ENCODE data around the gene METTL9.
"Not testable (repeated sequence)": the region's sequence is repeated elsewhere in the genome, so short reads cannot be mapped to it uniquely, and the experiment has no call there.

The METTL9 gene

GRCh38 chr16:21599122-21600030 is at the start of gene METTL9:
Gene METTL9 (plus strand): TSS chr16:21599577. CDS start chr16:21599734, 157 bp downstream.
- peak; percentile 97 for DNase-seq

- not testable (repeated sequence) for DNase-seq
These were observed 49.4 kb upstream of the METTL9 start for GRCh38 chr16:21549975-21550374.

DNA sequence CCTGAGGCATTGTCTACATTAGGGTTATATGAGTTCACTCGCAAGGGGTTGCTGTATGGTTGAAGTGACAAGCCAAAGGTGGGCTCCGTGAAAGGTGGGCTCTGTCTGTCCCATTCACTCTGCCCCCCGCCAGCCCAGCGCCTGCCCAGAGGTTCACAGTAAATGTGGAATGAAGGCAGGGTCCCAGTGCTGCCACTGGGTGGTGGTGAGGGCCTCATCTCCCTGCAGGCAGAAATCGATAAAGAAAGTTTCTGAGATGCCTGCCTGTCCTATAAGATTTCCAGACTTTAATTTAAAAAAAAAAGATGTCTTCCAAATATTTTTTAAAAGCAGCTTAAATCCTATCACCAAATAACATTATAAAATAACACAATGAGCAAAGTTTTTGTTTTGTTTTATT is 48.9 kb upstream of the METTL9 start:
- DNase-seq = not testable (repeated sequence)

GRCh38 chr16:21551076-21551475 is 48.3 kb upstream of the METTL9 start:
- not testable (repeated sequence) for DNase-seq

DNA sequence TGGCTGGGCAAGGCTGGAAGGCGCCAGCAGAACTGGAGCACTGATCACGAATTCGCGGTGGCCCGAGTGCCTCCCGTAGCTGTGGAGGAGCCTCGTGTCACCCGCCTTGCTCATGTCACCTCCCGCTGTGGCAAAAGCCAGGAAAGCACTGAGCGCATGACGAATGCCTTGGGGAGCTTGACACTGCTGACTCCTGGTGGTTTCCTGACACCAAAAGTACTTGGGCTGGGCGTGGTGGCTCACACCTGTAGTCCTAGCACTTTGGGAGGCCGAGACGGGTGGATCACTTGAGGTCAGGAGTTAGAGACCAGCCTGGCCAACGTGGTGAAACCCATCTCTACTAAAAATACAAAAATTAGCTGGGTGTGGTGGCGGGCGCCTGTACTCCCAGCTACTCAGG is 47.8 kb upstream of the METTL9 start:
- not testable (repeated sequence) for DNase-seq

GRCh38 chr16:21553481-21554296 is 45.7 kb upstream of the METTL9 start:
- not testable (repeated sequence) for DNase-seq

DNA sequence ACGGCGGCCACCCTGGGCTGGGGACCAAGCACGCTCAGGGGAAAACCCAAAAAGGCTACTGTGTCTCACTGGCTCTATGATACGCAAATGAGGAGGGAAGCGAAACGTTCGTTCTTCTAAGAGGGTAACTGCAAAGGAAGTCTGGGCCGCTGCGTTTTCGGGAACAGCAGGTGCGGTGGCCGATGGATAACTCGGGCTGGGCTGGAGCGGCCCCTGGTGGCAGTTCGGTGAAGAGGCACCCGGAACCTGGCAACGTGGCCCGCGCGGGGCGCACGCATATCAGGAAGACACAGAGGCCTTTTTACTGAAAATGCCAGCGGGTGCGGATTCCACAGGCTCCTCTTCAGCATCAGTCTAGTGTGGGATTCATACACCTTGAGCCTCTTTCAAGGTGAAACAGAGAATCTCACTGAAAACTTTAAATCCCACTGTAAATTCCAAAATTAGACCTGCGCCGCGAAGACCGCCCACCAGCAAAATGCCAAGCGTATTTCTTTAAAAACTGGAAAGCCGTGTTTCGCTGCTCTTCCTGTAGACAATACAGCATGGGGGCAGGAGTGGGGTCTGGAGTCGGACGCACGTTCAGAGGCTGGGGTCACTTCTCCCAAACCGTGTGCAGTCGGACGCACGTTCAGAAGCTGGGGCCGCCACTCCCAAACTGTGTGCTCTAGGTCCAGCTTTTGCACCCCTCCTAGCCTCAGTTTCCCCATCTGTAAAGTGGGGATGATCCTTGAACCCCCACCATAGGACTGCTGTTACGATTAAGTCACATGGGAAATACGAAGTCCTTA is 44.4 kb upstream of the METTL9 start:
- DNase-seq = peak; percentile 87

DNA sequence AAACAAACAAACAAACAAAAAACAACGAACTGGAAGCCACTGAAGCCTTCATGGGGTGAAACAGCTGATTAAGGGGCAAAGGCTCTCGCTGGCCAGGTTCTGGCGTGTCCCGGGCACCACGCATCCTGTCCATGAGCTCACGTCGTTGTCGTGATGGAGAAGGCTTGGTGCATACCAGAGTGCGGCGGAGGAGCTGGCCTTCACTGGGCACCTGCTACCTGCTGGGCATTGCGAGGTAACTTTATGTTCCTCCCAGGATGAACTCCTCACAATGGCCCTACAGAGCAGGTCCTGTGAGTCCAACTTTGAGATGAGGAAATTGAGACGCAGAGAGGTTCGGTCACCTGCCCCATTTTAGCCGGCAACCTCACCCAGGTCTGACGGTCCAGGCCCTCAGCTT is 43.8 kb upstream of the METTL9 start:
- not testable (repeated sequence) for DNase-seq

GRCh38 chr16:21556026-21556595 is 43.3 kb upstream of the METTL9 start:
- not testable (repeated sequence) for DNase-seq

DNA sequence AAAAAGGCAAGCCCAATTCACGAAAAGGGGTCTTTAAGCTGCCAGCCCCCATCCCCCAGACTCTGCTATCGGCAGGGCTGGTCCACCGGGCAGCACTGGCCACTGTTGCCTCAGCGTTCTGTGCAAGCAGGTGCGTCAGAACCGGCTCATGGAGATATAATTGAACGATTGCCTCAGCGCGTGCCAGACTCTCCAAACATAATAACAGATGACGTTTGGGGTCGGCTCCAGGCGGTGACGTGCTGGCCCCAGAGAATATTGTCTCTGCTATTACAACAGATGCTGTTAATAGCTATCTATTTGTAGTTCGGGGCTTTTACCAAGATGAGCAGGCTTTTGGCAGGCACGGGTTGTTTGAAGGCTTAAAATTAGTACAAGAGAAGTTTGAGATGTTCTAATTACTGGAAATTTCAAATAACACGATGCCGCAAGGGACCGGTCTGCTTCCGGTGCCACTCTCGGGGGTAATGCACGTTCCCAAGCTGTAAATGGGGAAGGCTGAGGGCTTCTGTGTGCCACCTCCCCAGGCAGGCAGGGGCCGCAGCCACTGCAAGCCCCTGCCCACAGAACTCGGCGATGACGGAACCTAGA is 42.6 kb upstream of the METTL9 start:
- peak; percentile 79 for DNase-seq

DNA sequence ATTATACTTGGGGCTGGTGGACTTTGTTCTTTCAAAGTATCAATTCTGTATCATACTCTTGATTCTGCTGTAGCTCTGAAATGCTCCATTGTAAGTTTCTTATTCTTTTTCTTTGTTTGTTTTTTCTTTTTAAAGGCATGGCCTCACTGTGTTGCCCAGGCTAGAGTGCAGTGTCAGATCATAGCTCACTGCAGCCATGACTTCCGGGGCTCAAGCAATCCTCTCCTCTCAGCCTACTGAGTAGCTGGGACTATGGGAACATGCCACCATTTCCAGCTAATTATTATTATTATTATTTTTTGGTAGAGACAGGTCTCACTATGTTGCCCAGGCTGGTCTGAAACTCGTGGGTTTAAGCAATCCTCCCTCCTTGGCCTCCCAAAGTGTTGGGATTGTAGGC is 38.9 kb upstream of the METTL9 start:
- no peak for DNase-seq

DNA sequence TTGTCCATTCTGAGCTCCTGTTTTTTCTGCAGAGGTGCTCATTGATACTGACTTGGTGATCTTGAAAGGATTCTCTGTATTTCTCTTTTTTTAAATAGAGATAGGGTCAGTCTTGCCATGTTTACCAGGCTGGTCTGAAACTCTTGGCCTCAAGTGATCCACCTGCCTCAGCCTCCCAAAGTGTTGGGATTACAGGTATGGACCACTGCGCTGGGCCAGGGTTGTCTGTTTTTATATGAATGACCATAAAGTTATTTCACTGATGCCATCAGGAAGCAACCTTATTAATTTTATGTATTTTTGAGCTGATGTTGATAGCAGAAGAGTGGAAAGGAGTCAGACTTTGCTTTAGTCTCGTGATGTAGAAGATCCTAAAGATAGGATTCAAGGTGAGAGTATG is 35.7 kb upstream of the METTL9 start:
- DNase-seq = no peak

GRCh38 chr16:21564367-21564766 is 35.0 kb upstream of the METTL9 start:
- not testable (repeated sequence) for DNase-seq

DNA sequence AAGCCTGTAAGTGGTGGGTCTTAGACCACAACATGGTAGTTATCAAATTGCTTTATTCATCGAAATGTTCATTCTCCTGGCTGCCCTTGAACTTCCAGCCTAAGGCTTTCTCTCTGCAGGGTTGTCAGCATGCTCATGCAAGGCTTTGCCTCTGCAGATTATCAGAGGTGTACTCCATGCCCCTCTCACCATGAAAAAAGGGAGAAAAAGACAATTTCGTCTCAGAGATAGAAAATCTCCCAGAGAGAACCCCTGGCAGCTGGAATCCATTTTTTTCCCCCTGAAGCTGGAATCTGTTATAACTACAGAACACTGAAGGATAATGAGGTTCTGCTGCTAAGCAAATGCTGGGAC is 33.9 kb upstream of the METTL9 start:
- DNase-seq = peak; percentile 71

DNA sequence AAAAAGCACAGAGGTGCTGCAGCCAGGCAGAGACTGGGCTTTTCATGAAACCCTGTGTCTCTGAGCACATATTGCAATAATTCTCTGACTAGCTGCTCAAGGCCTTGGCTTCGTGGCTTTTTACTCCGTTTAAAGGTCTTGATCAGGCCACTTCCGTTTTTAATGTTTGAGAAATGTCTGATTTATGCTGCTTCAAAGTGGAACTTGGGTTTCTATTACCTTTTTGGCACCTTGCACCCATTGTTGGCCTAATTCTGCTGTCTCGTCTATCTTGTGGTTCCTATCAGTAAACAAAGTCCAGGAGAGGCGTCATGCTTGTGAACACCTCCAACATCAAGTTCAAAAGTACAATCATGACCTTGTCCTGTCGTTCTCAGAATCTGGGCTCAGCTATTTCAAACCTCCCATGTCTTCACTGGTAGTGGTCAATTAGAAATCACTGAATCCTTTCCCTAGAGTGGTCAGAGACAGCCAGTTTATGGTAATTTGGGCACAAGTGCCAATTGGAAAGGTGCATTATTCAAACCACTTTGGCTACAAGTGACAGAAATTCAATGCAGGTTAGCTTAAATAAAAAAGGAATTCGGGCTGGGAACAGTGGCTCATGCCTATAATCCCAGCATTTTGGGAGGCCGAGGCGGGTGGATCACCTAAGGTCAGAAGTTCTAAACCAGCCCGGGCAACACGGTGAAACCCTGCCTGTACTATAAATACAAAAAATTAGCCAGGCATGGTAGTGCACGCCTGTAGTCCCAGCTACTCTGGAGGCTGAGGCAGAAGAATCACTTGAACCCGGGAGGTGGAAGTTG is 33.3 kb upstream of the METTL9 start:
- DNase-seq = no peak

DNA sequence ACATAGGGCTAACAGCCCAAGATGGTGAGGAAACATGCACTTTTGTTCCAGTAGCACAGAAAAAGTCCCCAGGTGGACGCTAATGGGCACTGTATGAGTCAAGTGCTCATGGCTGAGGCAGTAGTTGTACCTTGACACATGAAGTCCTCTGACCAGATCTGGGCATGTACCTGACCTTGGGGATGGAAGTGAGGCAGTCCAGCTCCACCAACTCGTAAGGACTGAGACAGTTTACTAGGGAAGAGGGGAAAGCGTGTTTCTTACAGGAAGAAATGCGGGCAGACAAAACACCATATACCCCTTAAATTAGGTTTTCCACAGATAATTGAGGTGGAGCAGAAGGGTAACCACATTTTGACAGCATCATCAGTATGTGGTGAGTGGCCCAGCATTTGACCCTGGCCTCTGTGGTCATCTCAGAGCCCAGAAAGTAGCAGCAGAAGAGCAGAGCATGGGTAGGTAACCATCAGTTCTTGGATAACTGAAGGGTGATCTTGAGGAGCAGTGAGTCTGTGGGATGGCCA is 32.4 kb upstream of the METTL9 start:
- no peak for DNase-seq

- DNase-seq = not testable (repeated sequence)
These were observed 31.9 kb upstream of the METTL9 start for GRCh38 chr16:21567496-21567895.

GRCh38 chr16:21568502-21569189 is 30.7 kb upstream of the METTL9 start:
- no peak for DNase-seq

DNA sequence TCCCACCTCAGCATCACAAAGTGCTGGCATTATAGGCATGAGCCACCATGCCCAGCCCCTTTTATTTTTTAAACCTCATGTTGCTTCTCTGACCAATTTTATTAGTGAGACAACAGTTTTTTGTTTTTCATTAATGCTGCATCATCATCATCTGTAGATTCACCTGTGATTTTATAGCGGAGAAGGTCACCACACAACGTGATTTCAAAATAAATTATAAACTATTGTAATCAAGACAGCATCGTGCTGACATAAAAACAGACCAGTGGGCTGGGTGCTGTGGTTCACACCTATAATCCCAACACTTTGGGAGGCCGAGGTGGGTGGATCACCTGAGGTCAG is 28.7 kb upstream of the METTL9 start:
- DNase-seq = no peak

DNA sequence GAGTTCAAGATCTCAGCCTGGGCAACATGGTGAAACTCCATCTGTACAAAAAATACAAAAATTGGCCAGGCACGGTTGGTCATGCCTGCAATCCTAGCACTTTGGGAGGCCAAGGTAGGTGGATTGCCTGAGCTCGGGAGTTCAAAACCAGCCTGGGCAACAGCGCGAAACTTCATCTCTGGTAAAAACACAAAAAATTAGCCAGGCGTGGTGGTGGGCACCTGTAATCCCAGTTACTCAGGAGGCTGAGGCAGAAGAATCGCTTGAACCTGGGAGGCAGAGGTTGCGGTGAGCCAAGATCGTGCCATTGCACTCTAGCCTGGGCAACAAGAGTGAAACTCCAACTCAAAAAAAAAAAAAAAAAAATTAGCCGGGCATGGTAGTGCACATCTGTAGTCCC is 25.9 kb upstream of the METTL9 start:
- DNase-seq = not testable (repeated sequence)

DNA sequence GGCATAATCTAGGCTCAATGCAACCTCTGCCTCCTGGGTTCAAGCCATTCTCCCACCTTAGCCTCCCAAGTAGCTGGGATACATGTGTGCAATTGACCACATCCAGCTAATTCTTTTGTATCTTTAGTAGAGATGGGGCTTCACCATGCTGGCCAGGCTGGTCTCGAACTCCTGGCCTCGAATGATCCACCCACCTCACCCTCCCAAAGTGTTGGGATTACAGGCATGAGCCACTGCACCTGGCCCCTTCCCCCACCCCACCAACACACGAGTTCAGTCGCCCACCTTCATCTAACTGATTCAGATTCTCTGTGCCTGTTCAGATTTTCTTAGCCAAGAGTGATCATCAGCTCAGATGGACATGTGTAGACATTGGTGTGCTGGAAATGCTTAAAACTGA is 25.0 kb upstream of the METTL9 start:
- DNase-seq = no peak

Data from NCI-H2227 treated with DMSO at 0.1 percent for 48 hours (cell line).